Stimulated activated CD8-positive, alpha-beta memory T cell treated with anti-CD3 and anti-CD28 coated beads, Interleukin-12 subunit alpha, Interleukin-12 subunit beta, amount 100 ng/mL, for 24 hours (primary cell): ENCODE measurements around the gene PABPC3.

Source experiments
- DNase-seq: peaks from one replicate; pipeline ENCODE4 v3.0.0-alpha.2; 2020; ENCODE audit errors: extremely low read depth

Gene PABPC3

GRCh38 chr13:25111585-25111956 lies 15.6 kb downstream of the PABPC3 start:
- no peak for DNase-seq

GRCh38 chr13:25112695-25113255 lies 16.8 kb downstream of the PABPC3 start:
- DNase-seq = no peak

- DNase-seq = peak; percentile 5
Observed at GRCh38 chr13:25114220-25114619, 18.3 kb downstream of the PABPC3 start.

- DNase-seq = no peak
Observed at GRCh38 chr13:25116044-25116443, 20.1 kb downstream of the PABPC3 start.

- DNase-seq = no peak
Observed at GRCh38 chr13:25117312-25117711, 21.4 kb downstream of the PABPC3 start.

GRCh38 chr13:25118378-25118905 lies 22.5 kb downstream of the PABPC3 start:
- DNase-seq = no peak

GRCh38 chr13:25130944-25131343 lies 35.0 kb downstream of the PABPC3 start:
- DNase-seq = no peak

GRCh38 chr13:25131881-25132420 lies 36.0 kb downstream of the PABPC3 start:
- DNase-seq = no peak

- no peak for DNase-seq
Observed at GRCh38 chr13:25132751-25133390, 36.9 kb downstream of the PABPC3 start.

- DNase-seq = no peak
Observed at GRCh38 chr13:25135896-25136295, 40.0 kb downstream of the PABPC3 start.

- DNase-seq = no peak
Observed at GRCh38 chr13:25136880-25137787, 41.2 kb downstream of the PABPC3 start.

- DNase-seq = no peak
Observed at GRCh38 chr13:25137788-25138115, 41.8 kb downstream of the PABPC3 start.

- no peak for DNase-seq
Observed at GRCh38 chr13:25141042-25141441, 45.1 kb downstream of the PABPC3 start.

GRCh38 chr13:25143706-25144105 lies 47.8 kb downstream of the PABPC3 start:
- no peak for DNase-seq

GRCh38 chr13:25147638-25148401 lies 51.9 kb downstream of the PABPC3 start:
- no peak for DNase-seq

- no peak for DNase-seq
Observed at GRCh38 chr13:25148402-25148771, 52.5 kb downstream of the PABPC3 start.
